HG03175 (cell line): ENCODE measurements around the gene BLNK.
"Not testable (repeated sequence)": the region's sequence is repeated elsewhere in the genome, so short reads cannot be mapped to it uniquely, and the experiment has no call there.

Source experiments
- ATAC-seq: cut with Tn5 transposase; IDR thresholded peaks from one replicate; pipeline ENCODE4 v1.9.1; 2021; ENCODE audit warnings: mild to moderate bottlenecking, moderate library complexity; ENCODE audit not compliant: unreplicated experiment

BLNK gene

GRCh38 chr10:96229568-96230030, 41.8 kb downstream of the BLNK start:
- no peak for ATAC-seq

GRCh38 chr10:96228408-96228994, 42.9 kb downstream of the BLNK start:
- no peak for ATAC-seq

- ATAC-seq: no peak
These were observed 44.2 kb downstream of the BLNK start for GRCh38 chr10:96227206-96227605.

GRCh38 chr10:96225119-96225518, 46.2 kb downstream of the BLNK start:
- no peak for ATAC-seq

- ATAC-seq: no peak
These were observed 48.5 kb downstream of the BLNK start for GRCh38 chr10:96222908-96223307.

- no peak for ATAC-seq
These were observed 48.9 kb downstream of the BLNK start for GRCh38 chr10:96222441-96222840.

GRCh38 chr10:96218826-96219225, 52.5 kb downstream of the BLNK start:
- no peak for ATAC-seq

GRCh38 chr10:96217711-96218110, 53.7 kb downstream of the BLNK start:
- ATAC-seq: no peak

GRCh38 chr10:96216775-96217174, 54.6 kb downstream of the BLNK start:
- ATAC-seq: no peak

- no peak for ATAC-seq
These were observed 58.5 kb downstream of the BLNK start for GRCh38 chr10:96212911-96213310.

- ATAC-seq: no peak
These were observed 59.6 kb downstream of the BLNK start for GRCh38 chr10:96211764-96212163.

GRCh38 chr10:96208946-96209345, 62.4 kb downstream of the BLNK start:
- ATAC-seq: no peak

- ATAC-seq: peak; percentile 55
These were observed 63.1 kb downstream of the BLNK start for GRCh38 chr10:96208271-96208670.

GRCh38 chr10:96205580-96205979, 65.8 kb downstream of the BLNK start:
- ATAC-seq: no peak

- ATAC-seq: no peak
These were observed 69.8 kb downstream of the BLNK start for GRCh38 chr10:96201525-96201924.

GRCh38 chr10:96189505-96189904, 81.9 kb downstream of the BLNK start:
- ATAC-seq: not testable (repeated sequence)

GRCh38 chr10:96188916-96189315, 82.5 kb downstream of the BLNK start:
- ATAC-seq: no peak

GRCh38 chr10:96188421-96188820, 82.9 kb downstream of the BLNK start:
- ATAC-seq: no peak

- no peak for ATAC-seq
These were observed 94.4 kb downstream of the BLNK start for GRCh38 chr10:96176985-96177384.

GRCh38 chr10:96172666-96173065, 98.7 kb downstream of the BLNK start:
- no peak for ATAC-seq

GRCh38 chr10:96170230-96170629, 101.1 kb downstream of the BLNK start:
- no peak for ATAC-seq

GRCh38 chr10:96168546-96168945, 102.8 kb downstream of the BLNK start:
- ATAC-seq: no peak

- ATAC-seq: no peak
These were observed 105.6 kb downstream of the BLNK start for GRCh38 chr10:96165726-96166125.
